AG04449 (cell line): Measurements from ENCODE around the gene CRYZ.
"Not testable (repeated sequence)": the region's sequence is repeated elsewhere in the genome, so short reads cannot be mapped to it uniquely, and the experiment has no call there.

Experiments used
- CTCF ChIA-PET: fragments of 350-600 bp; formaldehyde crosslinking; extraction: SDS; loops from one replicate; lab custom pipeline; 2021; ENCODE audit warnings: antibody characterized with exemption; lab: Yijun Ruan, JAX
- POLR2A ChIA-PET: fragments of 400-600, 350-600 bp; formaldehyde crosslinking; extraction: SDS; loops from one replicate; lab custom pipeline; 2020; ENCODE audit warnings: antibody characterized with exemption, inconsistent platforms; lab: Yijun Ruan, JAX
- DNase-seq: peaks from one replicate; pipeline ENCODE4 v3.0.0-alpha.2; 2010; ENCODE audit warnings: low read depth, low spot score
- H3K4me3 ChIP-seq: 2 replicates; pipeline ENCODE4 v1.5.1; 2011; ENCODE audit warnings: low read depth, mild to moderate bottlenecking, control low read depth, low read length
- CTCF ChIP-seq: IDR thresholded peaks from one replicate; pipeline ENCODE4 v1.5.1; 2011; ENCODE audit warnings: mild to moderate bottlenecking, moderate library complexity, low read length, control low read depth, inconsistent platforms; ENCODE audit not compliant: insufficient read depth; ENCODE audit errors: missing control alignments

The CRYZ gene

GRCh38 chr1:74681001-74681400, 51.8 kb downstream of the CRYZ start:
- POLR2A ChIA-PET: no interaction called here
- DNase-seq: no peak
- no peak overlapping the region for H3K4me3 ChIP-seq
- CTCF ChIA-PET: interaction anchor here (1.1 kb wide), 1 partner anchor 9 kb away, joined by 5 read pairs; no protein-coding TSS in a partner anchor
- TF ChIP-seq CTCF: no peak

GRCh38 chr1:74679811-74680210, 53.0 kb downstream of the CRYZ start:
- no peak for TF ChIP-seq CTCF
- H3K4me3 ChIP-seq: no peak overlapping the region
- CTCF ChIA-PET: interaction anchor here (1.1 to 1.5 kb wide), 2 partner anchors 9 to 12 kb away, joined by 5 to 9 read pairs; no protein-coding TSS in a partner anchor
- POLR2A ChIA-PET: no interaction called here
- DNase-seq: no peak

- TF ChIP-seq CTCF: no peak
- ChIA-PET CTCF (no interaction called here), POLR2A (no interaction called here)
- DNase-seq: no peak
- H3K4me3 ChIP-seq: no peak overlapping the region
Measured at GRCh38 chr1:74677926-74678325, 54.9 kb downstream of the CRYZ start.

GRCh38 chr1:74674278-74675048, 58.4 kb downstream of the CRYZ start:
- CTCF ChIA-PET: interaction anchor here (0.9 to 3.1 kb wide), 2 partner anchors 13 to 15 kb away, joined by 3 to 12 read pairs; no protein-coding TSS in a partner anchor
- no peak for TF ChIP-seq CTCF
- POLR2A ChIA-PET: no interaction called here
- no peak overlapping the region for H3K4me3 ChIP-seq
- DNase-seq: no peak

- TF ChIP-seq CTCF: no peak
- DNase-seq: no peak
- POLR2A ChIA-PET: no interaction called here
- H3K4me3 ChIP-seq: 0 out of 2 replicates have a peak within 1 kb of the TSS, but pooled peaks have one; percentile 9
- CTCF ChIA-PET: interaction anchor here (3.1 kb wide), 1 partner anchor 16 kb away, joined by 12 read pairs; no protein-coding TSS in a partner anchor
Measured at GRCh38 chr1:74673351-74674111, 59.3 kb downstream of the CRYZ start, which contains the start of gene ERICH3. ERICH3 (minus strand) TSS chr1:74673792; CDS start chr1:74673519, 273 bp downstream.

- CTCF ChIA-PET, H3K4me3 ChIP-seq, POLR2A ChIA-PET, DNase-seq: not testable (repeated sequence)
Measured at GRCh38 chr1:74670866-74671265, 62.0 kb downstream of the CRYZ start.
